Loucy (cell line): ENCODE data around the gene NKPD1.
A peak's percentile ranks its signal among the peaks of the same experiment; 100 is the strongest.

Experiments
- H2AFZ ChIP-seq: fragments of 200-600 bp; sonication (generic); 2 replicates; pipeline ENCODE4 v1.6.0; 2016; ENCODE audit warnings: antibody characterized with exemption, mild to moderate bottlenecking, low read length, moderate library complexity
- H3F3A ChIP-seq: fragments of 200-600 bp; 2 replicates; pipeline ENCODE4 v1.6.0; 2016; ENCODE audit warnings: antibody characterized with exemption, low read depth, mild to moderate bottlenecking
- H3K27me3 ChIP-seq: fragments of 200-600 bp; sonication (generic); 2 replicates; pipeline ENCODE4 v1.6.1; 2014; ENCODE audit warnings: low read length, mild to moderate bottlenecking; ENCODE audit not compliant: insufficient read depth, poor library complexity, severe bottlenecking
- H3K36me3 ChIP-seq: fragments of 200-600 bp; sonication (generic); 2 replicates; pipeline ENCODE4 v1.6.1; 2016; ENCODE audit warnings: low read length; ENCODE audit not compliant: insufficient read depth
- H3K4me1 ChIP-seq: fragments of 200-600 bp; sonication (generic); 2 replicates; pipeline ENCODE4 v1.5.1; 2014; ENCODE audit warnings: low read length, mild to moderate bottlenecking; ENCODE audit not compliant: insufficient read depth, poor library complexity, severe bottlenecking
- H3K4me2 ChIP-seq: fragments of 200-600 bp; sonication (generic); 2 replicates; pipeline ENCODE4 v1.6.0; 2014; ENCODE audit warnings: antibody characterized with exemption, low read length, low read depth, mild to moderate bottlenecking; ENCODE audit not compliant: poor library complexity, severe bottlenecking
- H3K4me3 ChIP-seq: fragments of 200-600 bp; sonication (generic); 2 replicates; pipeline ENCODE4 v1.5.1; 2014; ENCODE audit warnings: low read length, mild to moderate bottlenecking, mixed read lengths; ENCODE audit not compliant: poor library complexity, severe bottlenecking
- H3K79me2 ChIP-seq: fragments of 200-600 bp; sonication (generic); 2 replicates; pipeline ENCODE4 v1.6.1; 2014; ENCODE audit warnings: low read length; ENCODE audit not compliant: insufficient read depth
- H3K9ac ChIP-seq: fragments of 200-600 bp; sonication (generic); 2 replicates; pipeline ENCODE4 v1.6.0; 2014; ENCODE audit warnings: mild to moderate bottlenecking, low read depth, low read length, moderate library complexity; ENCODE audit not compliant: poor library complexity, severe bottlenecking
- H3K9me2 ChIP-seq: fragments of 200-600 bp; sonication (generic); replicated peaks from 2 replicates; pipeline ENCODE4 v1.6.1; 2016; ENCODE audit warnings: low read depth, low read length, mixed read lengths
- H3K9me3 ChIP-seq: fragments of 200-600 bp; sonication (generic); 2 replicates; pipeline ENCODE4 v1.6.1; 2014; ENCODE audit warnings: mild to moderate bottlenecking, antibody characterized with exemption, low read length, low read depth; ENCODE audit not compliant: insufficient read depth
- H4K20me1 ChIP-seq: fragments of 200-600 bp; sonication (generic); 2 replicates; pipeline ENCODE4 v1.6.0; 2014; ENCODE audit warnings: antibody characterized with exemption, low read length, mild to moderate bottlenecking; ENCODE audit not compliant: insufficient read depth, poor library complexity, severe bottlenecking
- CTCF ChIP-seq: fragments of 200-600 bp; sonication (generic); conservative IDR thresholded peaks from 2 replicates; pipeline ENCODE4 v1.5.1; 2014; ENCODE audit warnings: mild to moderate bottlenecking, antibody characterized with exemption, low read length
- EZH2phosphoT487 ChIP-seq: fragments of 200-600 bp; IDR thresholded peaks from 2 replicates; pipeline ENCODE4 v1.6.1; 2018; ENCODE audit warnings: antibody characterized with exemption, mild to moderate bottlenecking, moderate library complexity, borderline replicate concordance

Gene NKPD1

GRCh38 chr19:45128146-45128545 is 32.6 kb downstream of the NKPD1 start:
- peaks cover 7% of the 10 kb centered on the region for H4K20me1 ChIP-seq
- H3K9ac ChIP-seq: no peak overlapping the region
- H2AFZ ChIP-seq: no peak overlapping the region
- peaks cover 43% of the 10 kb centered on the region for H3K79me2 ChIP-seq
- H3K27me3 ChIP-seq: no peaks in the 10 kb centered on the region
- H3K36me3 ChIP-seq: no peaks in the 10 kb centered on the region; the same call in 1 of the 2 replicates
- H3K9me3 ChIP-seq: no peaks in the 10 kb centered on the region
- no peaks in the 10 kb centered on the region for H3F3A ChIP-seq
- no peaks in the 10 kb centered on the region for H3K4me1 ChIP-seq
- H3K4me2 ChIP-seq: no peak overlapping the region
- no peak overlapping the region for H3K4me3 ChIP-seq
- TF ChIP-seq EZH2phosphoT487 (no peak), CTCF (no peak)
- H3K9me2 ChIP-seq: no peaks in the 10 kb centered on the region

- H3K4me3 ChIP-seq: no peak overlapping the region
- H3K79me2 ChIP-seq: peaks cover 55% of the 10 kb centered on the region
- no peak overlapping the region for H2AFZ ChIP-seq
- H3K4me1 ChIP-seq: no peaks in the 10 kb centered on the region
- H4K20me1 ChIP-seq: peaks cover 8% of the 10 kb centered on the region
- no peaks in the 10 kb centered on the region; the same call in 1 of the 2 replicates for H3K36me3 ChIP-seq
- TF ChIP-seq CTCF (no peak), EZH2phosphoT487 (no peak)
- no peaks in the 10 kb centered on the region for H3K27me3 ChIP-seq
- no peaks in the 10 kb centered on the region for H3K9me2 ChIP-seq
- H3F3A ChIP-seq: no peaks in the 10 kb centered on the region
- no peaks in the 10 kb centered on the region for H3K9me3 ChIP-seq
- H3K9ac ChIP-seq: no peak overlapping the region
- H3K4me2 ChIP-seq: no peak overlapping the region
These were observed 34.1 kb downstream of the NKPD1 start for GRCh38 chr19:45126654-45127053.

- no peaks in the 10 kb centered on the region for H3K9me3 ChIP-seq
- H3K9me2 ChIP-seq: no peaks in the 10 kb centered on the region
- no peak overlapping the region for H3K4me2 ChIP-seq
- peaks cover 58% of the 10 kb centered on the region for H3K79me2 ChIP-seq
- H3K4me1 ChIP-seq: no peaks in the 10 kb centered on the region
- H4K20me1 ChIP-seq: peaks cover 11% of the 10 kb centered on the region
- TF ChIP-seq CTCF (peak; percentile 84), EZH2phosphoT487 (no peak)
- no peaks in the 10 kb centered on the region; the same call in 1 of the 2 replicates for H3K36me3 ChIP-seq
- no peak overlapping the region for H3K4me3 ChIP-seq
- no peaks in the 10 kb centered on the region for H3K27me3 ChIP-seq
- H3F3A ChIP-seq: no peaks in the 10 kb centered on the region
- no peak overlapping the region for H3K9ac ChIP-seq
- H2AFZ ChIP-seq: no peak overlapping the region
These were observed 34.7 kb downstream of the NKPD1 start for GRCh38 chr19:45125975-45126493.
